Kidney (tissue), 14 donors: Measurements from ENCODE around the gene CAMTA1. TPM values are rescaled to one million over a fixed set of nuclear protein-coding genes. Genes with fewer than 3 reads are reported as not detected.

Source experiments
- DNase-seq, 5 donors: peaks; one replicate each; pipeline ENCODE4 v3.0.0-alpha.2; 2013 to 2020
- FAIRE-seq: peaks from 2 replicates; lab custom pipeline; 2012; peaks lifted over from hg19 to GRCh38; lab: Jason Lieb, UNC
- H3K27ac ChIP-seq, 2 donors: one replicate each; pipeline ENCODE4 v1.7.0; 2013; ENCODE audit warnings: low read depth in 2 of 2, low read length in 2 of 2, inconsistent platforms in 1 of 2
- H3K27me3 ChIP-seq: one replicate; pipeline ENCODE4 v1.7.1; 2013; ENCODE audit warnings: low read length, inconsistent platforms; ENCODE audit not compliant: control insufficient read depth, insufficient read depth
- H3K36me3 ChIP-seq, 3 donors: one replicate each; pipeline versions ENCODE4 v1.7.0 to v1.7.1; 2013; ENCODE audit warnings: low read length in 3 of 3, control low read depth in 1 of 3, inconsistent platforms in 1 of 3; ENCODE audit not compliant: insufficient read depth in 3 of 3, control insufficient read depth in 2 of 3
- H3K4me1 ChIP-seq, 3 donors: one replicate each; pipeline versions ENCODE4 v1.7.0 to v1.7.1; 2013; ENCODE audit warnings: low read length in 3 of 3, inconsistent platforms in 1 of 3, low read depth in 1 of 3; ENCODE audit not compliant: control insufficient read depth in 2 of 3, insufficient read depth in 2 of 3
- H3K4me3 ChIP-seq, 3 donors: one replicate each; pipeline versions ENCODE4 v1.7.0 to v1.8.1; 2013; ENCODE audit warnings: low read length in 3 of 3, control low read depth in 1 of 3, inconsistent platforms in 1 of 3
- H3K9ac ChIP-seq, 3 donors: one replicate each; pipeline versions ENCODE4 v1.7.0 to v1.7.1; 2013; ENCODE audit warnings: low read length in 3 of 3, control low read depth in 1 of 3, inconsistent platforms in 1 of 3
- H3K9me3 ChIP-seq, 3 donors: one replicate each; pipeline versions ENCODE4 v1.7.0 to v1.7.1; 2013; ENCODE audit warnings: low read length in 3 of 3, control low read depth in 1 of 3, inconsistent platforms in 1 of 3; ENCODE audit not compliant: control insufficient read depth in 2 of 3, insufficient read depth in 1 of 3
- CTCF ChIP-seq: IDR thresholded peaks from 3 replicates; pipeline ENCODE4 v1.5.1; 2012; ENCODE audit warnings: mild to moderate bottlenecking, moderate library complexity, borderline replicate concordance; ENCODE audit not compliant: insufficient read depth; ENCODE audit errors: extremely low read depth
- intact Hi-C: fragments of 100-400 bp; cut with DNase I; formaldehyde crosslinking; loops from one replicate; pipeline ENCODE4 v1.11.1; 2022
- polyA plus RNA-seq: library from polyadenylated mRNA; stranded (reverse); fragments of 350-450 nt; fragmentation: Illumina TruSeq; extraction: RNeasy Lipid Tissue Mini Kit (QIAGEN cat#74804); gene quantifications from one replicate; pipeline ENCODE4 v1.2.3, GENCODE V29; 2014; ENCODE audit warnings: low read depth, low replicate concordance; ENCODE audit not compliant: insufficient read depth
- total RNA-seq: library from RNA; stranded (reverse); fragmentation: NEBNext Ultra II Directional; extraction: Animal tissue kit (Norgen Biotek cat#: 25700); gene quantifications from one replicate; pipeline ENCODE4 v1.2.1, GENCODE V29; 2021
- donor health status: control.
- donor health status: control.
- donor health status: control.
- donor health status: control.
- donor health status: control.
- donor health status: DM: yes; HTN: yes; CAD: no.
- donor health status: Normal renal cell carcinoma (clear cell type).

The CAMTA1 gene
- total and polyA plus RNA-seq, 2 donors from 2014 or later = 79.0 to 170 TPM

GRCh38 chr1:7751174-7751573 lies 965.9 kb downstream of the CAMTA1 start:
- intact Hi-C loops = no loop called here

GRCh38 chr1:7752512-7753417 lies 967.5 kb downstream of the CAMTA1 start:
- FAIRE-seq (peak; percentile 96), DNase-seq (peak in 4 of 5 donors; percentile 73 to 93 (median 86))
- no peaks in the 10 kb centered on the region for H3K4me1 ChIP-seq
- H3K9me3 ChIP-seq = no peaks in the 10 kb centered on the region
- H3K27me3 ChIP-seq = no peaks in the 10 kb centered on the region
- TF ChIP-seq CTCF = peak; percentile 90
- H3K9ac ChIP-seq = peak overlapping the region in 2 of 3 donors; percentile 30 to 68
- intact Hi-C loops = no loop called here
- no peak overlapping the region for H3K27ac ChIP-seq
- H3K4me3 ChIP-seq = peak overlapping the region; percentile 36 to 60 (median 56)
- H3K36me3 ChIP-seq = no peaks in the 10 kb centered on the region

More at GRCh38 chr1:7751174-7751573, 965.9 kb downstream of the CAMTA1 start:
- Histone ChIP-seq H3K9me3 (no peaks in the 10 kb centered on the region), H3K9ac (no peak overlapping the region), H3K27me3 (no peaks in the 10 kb centered on the region), H3K4me1 (no peaks in the 10 kb centered on the region), H3K36me3 (no peaks in the 10 kb centered on the region), H3K27ac (no peak overlapping the region), H3K4me3 (no peak overlapping the region)
- no peak for TF ChIP-seq CTCF
- DNase-seq = no peak
- FAIRE-seq = no peak

GRCh38 chr1:7753641-7754040 lies 968.4 kb downstream of the CAMTA1 start:
- H3K4me3 ChIP-seq = no peak overlapping the region
- no peaks in the 10 kb centered on the region for H3K9me3 ChIP-seq
- H3K27ac ChIP-seq = no peak overlapping the region
- FAIRE-seq (no peak), DNase-seq (no peak)
- H3K4me1 ChIP-seq = no peaks in the 10 kb centered on the region
- H3K36me3 ChIP-seq = no peaks in the 10 kb centered on the region
- no peak for TF ChIP-seq CTCF
- no peaks in the 10 kb centered on the region for H3K27me3 ChIP-seq
- H3K9ac ChIP-seq = no peak overlapping the region
- intact Hi-C loops = no loop called here
